Measurements from ENCODE around the gene DRC7.

The DRC7 gene, protein sequence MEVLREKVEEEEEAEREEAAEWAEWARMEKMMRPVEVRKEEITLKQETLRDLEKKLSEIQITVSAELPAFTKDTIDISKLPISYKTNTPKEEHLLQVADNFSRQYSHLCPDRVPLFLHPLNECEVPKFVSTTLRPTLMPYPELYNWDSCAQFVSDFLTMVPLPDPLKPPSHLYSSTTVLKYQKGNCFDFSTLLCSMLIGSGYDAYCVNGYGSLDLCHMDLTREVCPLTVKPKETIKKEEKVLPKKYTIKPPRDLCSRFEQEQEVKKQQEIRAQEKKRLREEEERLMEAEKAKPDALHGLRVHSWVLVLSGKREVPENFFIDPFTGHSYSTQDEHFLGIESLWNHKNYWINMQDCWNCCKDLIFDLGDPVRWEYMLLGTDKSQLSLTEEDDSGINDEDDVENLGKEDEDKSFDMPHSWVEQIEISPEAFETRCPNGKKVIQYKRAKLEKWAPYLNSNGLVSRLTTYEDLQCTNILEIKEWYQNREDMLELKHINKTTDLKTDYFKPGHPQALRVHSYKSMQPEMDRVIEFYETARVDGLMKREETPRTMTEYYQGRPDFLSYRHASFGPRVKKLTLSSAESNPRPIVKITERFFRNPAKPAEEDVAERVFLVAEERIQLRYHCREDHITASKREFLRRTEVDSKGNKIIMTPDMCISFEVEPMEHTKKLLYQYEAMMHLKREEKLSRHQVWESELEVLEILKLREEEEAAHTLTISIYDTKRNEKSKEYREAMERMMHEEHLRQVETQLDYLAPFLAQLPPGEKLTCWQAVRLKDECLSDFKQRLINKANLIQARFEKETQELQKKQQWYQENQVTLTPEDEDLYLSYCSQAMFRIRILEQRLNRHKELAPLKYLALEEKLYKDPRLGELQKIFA

DNA sequence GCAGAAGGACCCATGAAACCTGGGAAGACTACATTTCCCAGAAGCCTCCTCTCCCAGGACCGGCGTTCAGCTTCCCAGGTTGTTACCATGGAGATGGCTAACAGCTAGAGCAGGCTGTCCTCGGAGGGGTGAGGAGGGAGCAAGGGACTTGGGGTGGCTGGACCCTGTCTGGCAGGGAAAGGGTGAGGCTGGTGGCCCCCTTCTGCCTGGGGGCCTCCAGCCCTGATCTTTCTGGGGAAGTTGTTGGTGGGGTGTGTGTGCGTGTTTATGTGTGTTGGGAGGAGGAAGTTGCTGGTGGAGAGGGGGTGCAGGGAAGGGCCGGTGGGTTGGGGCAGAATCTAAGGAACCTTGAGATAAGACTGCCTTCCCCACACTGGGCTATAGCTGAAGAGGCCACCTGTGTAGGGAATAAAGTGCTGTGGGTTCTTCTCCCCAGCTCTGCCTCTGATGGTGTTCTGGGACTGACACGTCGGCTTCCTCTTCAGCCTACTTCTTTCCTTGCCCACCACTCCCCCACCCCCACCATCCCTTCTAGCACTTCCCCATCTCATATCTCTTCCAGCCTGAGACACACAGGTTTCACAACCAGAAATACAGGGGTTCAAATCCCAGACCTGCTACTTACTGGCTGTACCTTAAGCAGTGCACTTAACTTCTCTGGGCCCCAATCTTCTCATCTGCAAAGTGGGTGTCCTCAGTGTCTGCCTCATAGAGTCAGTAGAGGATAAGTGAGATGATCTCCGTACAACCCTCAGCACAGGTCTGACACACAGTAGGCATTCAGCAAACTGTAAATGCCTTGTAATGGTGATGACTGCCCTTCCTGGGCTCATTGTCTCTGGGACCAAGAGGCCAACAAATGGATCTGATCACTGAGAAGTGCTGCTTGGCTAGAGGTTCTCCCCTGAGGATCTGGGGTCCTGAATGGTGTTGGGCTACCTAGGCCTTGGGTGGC, at the start of gene DRC7:
Gene DRC7 (plus strand): TSS at position 82 of the 955 bp plus-strand sequence. CDS start 3,144 bp downstream, outside the sequence.
- DNase-seq = peak; percentile 1

DNA sequence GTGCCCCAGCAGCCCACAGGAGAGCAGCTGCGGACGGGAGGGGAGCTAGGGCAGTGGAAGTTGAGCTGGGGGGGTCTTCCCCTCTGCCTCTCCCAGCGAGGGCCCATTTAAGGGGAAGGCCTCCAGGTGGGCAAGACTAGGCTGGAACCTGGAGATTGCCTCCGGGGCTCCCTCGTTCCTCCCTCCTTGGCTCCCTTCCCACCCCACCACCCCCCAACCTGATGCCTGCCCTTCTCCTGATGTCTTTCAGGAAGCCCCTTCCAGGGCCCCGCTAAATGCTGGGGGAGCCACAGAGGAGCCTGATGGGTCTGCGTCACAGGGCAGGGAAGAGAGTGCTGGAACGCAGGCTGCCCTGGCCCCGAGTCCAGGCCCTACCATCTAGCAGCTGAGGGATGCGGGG, 49.4 kb upstream of the DRC7 start:
- no peak for DNase-seq

DNA sequence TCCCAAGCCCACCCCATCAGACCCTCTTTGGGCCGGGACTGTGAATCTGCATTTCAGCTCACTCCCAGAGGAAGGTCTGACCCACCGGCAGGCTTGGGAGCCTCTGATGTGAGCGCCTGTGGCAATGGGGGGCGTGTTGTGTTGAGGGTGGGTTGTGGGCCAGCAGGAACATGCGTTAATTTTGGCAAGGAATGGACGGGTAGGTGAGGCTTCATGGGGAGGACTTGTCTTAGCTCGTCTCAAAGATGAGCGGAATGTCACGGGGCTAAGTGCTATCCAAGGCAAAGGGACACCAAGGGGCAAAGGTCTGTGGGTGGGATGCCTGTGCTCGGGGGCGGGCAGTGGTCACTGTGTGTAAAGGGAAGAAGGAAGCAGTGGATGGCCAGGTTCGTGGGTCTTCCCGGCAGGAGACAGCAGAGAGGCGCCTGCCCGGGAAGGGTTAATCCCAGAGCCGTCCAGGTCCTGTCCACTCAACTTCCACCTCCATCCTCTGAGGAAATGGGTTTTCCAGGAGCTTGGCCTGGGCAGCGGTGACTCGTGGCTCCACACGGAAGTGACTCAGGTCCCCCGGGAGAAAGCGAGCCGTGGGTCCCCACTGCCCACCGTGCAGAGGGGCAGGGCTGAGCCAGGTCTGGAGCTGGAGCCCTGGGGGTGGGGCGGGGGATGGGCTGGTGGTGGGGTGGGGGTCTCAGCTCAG, 48.8 kb upstream of the DRC7 start:
- DNase-seq = no peak

DNA sequence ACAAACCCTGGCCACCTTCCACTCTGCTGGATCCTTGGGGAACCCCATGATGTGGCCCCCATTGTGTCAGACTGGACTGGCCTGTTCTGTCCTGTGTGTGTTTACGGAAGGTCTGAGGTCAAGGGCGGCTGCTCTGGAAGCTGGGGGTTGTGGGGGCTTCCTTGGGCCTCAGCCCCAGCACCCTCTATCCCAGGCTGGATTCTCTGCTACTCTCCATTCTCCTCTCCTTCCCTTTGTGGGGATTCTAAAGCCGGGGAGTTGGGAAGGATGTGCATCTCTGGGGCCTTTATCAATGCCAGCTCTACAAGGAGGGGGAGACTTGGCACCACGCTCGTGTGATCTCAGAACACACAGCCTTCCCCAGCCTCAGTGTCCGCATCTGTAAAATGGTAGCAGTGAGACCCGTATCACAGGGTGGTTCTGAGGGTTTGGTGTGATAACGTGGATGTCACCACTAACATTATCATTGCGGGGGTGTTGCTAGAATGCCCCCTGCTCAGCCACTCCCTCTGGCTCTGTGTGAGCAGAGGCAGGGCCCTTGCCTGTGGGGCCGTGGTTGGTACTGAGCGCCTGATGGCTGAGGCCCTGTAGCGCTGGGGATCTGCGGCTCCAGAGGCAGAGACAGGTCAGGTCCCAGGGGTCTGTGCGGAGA, 48.1 kb upstream of the DRC7 start:
- no peak for DNase-seq

DNA sequence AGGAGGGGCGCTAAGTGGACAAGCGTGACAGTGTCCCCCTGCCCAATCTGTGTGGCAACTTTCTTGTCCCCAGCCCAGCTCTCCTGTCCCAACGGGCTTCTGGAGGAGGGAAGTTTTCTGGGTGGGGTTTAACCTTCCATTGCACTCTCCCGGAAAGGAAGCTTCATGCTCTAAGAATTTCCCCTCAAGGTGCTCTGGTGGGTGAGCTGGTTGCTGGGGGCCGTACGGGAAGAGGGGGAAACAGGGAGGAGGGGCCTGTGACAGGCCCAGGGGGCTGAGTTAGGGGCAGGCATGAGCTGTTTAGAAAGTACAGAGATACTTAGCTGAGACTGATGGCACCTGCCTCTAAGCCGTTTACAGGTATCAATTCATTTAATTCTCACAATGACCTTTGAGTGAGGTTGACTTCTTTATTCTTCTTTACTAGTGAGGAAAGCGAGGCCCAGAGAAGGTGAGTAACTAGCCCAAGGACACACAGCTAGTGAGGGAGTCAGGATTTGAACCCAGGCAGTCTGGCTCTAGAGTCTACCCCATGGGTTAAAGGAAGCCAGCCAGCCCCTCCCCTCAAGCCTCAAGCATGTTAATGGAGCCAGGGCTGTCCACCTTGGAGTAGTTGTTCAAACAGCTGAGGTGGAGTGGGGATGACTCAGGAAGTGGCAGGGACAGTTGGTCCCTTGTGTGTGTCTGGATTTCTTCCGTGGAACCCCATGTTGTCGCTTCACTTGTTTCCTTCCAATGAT, 47.3 kb upstream of the DRC7 start:
- no peak for DNase-seq

DNA sequence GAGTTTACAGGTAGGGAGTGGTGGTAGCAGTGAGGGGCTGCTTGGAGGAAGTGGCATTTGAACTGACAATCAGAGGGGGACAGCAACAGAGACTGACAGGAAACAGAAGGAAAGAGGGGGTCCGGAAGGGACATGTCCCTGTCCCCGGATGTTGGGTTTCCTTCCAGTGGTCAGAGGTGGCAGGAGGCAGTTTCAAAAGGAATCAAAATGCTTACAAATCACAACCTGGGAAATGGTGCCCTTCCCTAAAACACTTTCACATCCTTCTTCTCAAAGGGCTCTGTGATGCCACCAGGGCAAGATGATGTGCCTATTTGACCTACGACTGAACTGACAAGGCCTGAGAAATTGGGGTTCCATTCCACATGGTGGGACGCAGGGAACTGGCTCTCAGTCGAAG, 46.5 kb upstream of the DRC7 start:
- no peak for DNase-seq

DNA sequence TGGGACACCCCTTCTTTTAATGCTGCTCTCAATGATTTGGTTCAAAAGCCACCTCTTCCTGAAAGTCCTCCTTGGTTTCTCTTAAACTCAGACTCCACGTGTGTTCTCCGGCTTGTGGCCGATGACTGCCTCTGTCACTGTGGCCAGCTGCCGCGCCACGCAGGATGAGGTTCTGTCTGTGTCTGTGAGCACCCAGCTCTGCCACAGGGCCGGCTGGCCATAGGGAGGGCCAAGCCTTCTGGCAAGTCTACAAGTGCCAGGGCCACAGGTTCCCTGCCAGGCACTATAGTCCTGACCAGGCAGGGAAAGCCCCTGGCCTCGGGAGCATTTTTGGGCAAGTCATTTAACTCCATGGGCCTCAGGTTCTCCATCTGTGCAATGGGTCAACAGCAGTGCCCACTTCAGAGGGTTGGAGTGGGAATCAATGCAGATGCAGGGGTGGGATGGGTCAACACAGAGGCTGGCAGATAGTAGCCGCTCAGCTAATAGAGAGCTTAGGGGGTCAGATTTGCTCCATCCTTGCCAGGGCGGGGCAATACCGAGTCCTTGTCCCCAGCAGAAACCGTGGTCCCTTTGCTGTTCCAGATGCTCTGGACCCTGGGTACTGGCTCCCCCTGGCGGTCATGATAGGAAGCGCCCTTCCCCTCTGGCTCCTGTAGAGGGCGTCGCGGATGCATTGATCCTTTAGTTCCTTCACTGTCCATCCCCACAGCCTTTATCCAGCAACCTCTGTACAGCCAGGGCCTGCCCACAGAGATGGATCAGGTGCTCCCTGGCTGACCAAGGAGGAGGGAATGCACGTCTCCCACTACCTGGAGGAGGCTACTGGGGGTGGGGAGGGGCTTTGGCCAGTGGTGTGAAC, 45.8 kb upstream of the DRC7 start:
- peak; percentile 69 for DNase-seq

DNA sequence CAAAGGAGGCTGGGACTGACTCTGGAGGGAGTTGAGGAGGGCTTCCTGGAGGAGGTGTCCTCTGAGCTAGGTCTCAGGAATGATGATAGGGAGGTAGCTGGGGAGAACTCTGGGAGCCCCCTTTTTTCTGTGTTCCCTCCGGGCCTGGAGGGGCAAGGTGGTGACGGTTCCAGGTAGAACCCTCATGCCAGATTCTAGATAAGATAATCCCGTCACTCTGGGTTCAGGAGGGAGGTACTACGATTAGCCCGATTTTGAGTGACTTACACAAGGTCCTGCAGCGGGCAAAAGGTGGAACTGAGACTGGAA, 45.2 kb upstream of the DRC7 start:
- DNase-seq = no peak

DNA sequence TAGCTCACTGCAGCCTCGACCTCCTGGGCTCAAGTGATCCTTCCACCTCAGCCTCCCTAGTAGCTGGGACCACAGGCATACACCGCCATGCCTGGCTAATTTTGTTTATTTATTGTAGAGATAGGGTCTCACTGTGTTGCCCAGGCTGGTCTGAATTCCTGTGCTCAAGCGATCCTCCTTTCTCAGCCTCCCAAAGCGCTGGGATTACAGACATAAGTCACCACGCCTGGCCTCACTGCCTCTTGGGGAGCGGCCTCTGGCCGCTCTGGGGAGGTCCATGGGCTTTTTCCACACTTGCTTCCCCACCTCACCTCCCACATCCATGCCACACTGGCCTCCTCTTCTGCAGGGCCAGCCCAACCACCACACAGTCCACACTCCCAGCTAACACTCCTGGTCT, 44.8 kb upstream of the DRC7 start:
- no peak for DNase-seq

DNA sequence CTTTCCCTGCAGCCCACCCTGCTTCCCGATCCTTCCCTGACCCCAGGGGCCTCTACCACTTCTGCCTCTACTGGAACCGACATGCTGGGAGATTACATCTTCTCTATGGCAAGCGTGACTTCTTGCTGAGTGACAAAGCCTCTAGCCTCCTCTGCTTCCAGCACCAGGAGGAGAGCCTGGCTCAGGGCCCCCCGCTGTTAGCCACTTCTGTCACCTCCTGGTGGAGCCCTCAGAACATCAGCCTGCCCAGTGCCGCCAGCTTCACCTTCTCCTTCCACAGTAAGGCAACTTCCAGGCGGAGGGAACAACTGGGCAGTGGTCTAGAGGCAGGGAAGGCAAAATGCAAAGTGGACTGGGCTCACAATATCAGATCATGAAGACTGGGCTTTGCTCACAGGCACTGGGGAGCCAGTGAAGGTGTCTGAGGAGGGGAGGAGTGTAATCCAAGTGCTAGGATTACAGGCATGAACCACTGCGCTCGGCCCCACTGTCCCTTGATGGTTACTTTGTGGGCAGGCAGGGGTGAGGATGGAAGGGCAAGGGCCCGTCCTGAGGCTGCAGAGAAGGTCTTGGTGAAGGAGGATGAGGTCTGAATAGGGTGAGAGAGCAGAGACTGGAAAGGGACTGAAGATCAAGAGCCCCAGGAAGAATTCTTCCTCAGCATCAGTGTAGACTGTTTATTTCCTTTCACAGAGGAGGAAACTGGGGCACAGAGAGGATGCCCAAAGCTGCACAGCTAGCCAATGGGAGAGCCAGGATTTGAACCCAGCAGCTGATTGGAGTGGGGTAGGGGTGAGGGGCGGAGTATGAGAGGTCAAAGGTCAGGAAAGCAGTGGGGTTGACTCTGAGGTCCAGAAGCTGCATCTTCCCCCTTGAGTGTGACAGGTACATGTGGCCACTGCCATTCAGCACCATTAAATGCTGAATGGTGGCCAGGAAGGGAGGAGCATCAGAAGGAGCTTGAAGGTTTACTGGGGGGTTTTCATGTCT, 43.0 kb upstream of the DRC7 start:
- DNase-seq = no peak

DNA sequence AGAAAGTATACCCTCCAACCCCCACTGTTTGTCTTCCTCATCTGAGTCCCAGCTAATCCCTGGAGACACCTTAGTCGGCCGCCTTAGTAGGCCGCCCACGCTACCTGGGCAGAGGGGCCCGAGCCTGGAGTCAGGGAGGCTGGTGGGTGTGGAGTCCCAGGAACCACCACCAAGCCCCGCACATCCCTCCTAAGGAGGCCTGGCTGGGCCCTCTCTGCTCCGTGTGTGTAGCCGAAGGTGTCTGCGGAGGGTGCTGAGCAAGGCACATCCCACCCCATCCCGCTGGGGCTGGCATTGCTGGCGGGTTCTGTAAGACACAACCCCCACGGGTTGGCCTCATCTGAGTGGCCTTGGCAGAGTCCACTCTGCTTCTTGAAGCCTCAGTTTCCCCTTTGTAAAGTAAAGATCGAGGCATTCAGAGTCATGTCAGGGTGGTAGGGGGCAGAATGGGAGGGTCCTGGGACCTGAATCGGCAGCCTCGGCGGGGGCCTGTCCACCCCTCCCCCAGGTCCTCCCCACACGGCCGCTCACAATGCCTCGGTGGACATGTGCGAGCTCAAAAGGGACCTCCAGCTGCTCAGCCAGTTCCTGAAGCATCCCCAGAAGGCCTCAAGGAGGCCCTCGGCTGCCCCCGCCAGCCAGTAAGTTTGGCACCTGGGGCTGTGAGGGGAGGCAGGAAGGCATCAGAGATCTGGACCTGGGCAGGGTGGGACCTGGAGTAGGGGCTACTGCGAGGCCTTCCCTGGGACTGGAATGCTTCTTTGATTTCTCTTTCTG, 41.7 kb upstream of the DRC7 start:
- DNase-seq = no peak

DNA sequence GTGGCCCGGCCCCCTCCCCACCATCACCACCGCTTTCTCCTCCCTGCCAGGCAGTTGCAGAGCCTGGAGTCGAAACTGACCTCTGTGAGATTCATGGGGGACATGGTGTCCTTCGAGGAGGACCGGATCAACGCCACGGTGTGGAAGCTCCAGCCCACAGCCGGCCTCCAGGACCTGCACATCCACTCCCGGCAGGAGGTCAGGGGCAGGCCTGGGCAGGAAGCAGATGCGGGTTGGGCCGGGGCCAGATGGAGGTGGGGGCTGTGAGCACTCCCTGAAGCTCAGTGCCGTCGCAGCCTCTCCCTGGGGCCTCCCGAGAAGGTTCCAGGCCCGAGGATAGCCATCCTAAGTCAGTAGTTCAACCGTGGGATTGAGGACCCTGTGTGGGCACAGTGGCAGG, 40.7 kb upstream of the DRC7 start:
- no peak for DNase-seq

DNA sequence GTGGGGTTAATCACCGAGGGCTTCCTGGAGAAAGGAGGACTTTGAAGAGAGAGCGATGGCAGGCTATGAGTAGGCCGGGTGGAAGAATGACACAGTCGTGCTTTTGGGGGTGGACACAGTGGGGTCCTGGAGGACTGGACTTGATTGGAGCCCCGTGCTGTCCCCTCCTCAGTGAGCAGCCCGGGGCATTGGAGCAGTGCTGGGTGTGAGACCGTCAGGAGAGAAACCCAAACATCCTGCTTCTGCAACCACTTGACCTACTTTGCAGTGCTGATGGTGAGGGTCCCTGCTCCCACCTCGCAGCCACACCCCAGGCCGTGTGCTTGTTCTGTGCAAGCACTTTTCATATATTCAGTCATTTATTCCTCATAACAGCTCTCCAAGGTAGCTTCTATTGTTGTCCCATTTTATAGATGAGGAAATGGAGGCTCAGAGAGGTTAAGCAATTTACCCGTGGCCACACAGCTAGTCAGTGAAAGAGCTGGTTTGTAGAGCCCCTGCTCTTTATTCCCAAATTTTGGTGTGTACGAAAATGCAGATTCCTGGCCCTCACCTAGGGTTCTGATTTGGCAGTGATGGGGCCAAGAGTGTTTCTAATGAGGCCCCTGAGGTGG, 38.2 kb upstream of the DRC7 start:
- no peak for DNase-seq

DNA sequence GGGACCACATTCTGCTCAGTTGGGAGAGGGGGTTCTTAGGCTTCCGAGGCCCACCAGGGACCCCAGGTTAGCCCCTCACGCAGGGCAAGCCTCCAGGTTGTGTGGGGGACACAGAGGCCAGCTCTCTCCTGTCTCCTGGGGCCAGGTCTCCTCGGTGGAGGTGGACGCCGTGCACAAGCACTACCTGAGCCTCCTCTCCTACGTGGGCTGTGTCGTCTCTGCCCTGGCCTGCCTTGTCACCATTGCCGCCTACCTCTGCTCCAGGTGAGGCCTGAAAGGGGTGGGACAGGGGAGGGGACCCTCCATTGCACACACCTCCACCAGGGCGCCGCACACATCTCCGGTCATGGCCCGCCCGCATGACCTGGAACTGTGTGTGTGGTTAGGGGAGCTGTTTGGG, 37.4 kb upstream of the DRC7 start:
- no peak for DNase-seq

DNA sequence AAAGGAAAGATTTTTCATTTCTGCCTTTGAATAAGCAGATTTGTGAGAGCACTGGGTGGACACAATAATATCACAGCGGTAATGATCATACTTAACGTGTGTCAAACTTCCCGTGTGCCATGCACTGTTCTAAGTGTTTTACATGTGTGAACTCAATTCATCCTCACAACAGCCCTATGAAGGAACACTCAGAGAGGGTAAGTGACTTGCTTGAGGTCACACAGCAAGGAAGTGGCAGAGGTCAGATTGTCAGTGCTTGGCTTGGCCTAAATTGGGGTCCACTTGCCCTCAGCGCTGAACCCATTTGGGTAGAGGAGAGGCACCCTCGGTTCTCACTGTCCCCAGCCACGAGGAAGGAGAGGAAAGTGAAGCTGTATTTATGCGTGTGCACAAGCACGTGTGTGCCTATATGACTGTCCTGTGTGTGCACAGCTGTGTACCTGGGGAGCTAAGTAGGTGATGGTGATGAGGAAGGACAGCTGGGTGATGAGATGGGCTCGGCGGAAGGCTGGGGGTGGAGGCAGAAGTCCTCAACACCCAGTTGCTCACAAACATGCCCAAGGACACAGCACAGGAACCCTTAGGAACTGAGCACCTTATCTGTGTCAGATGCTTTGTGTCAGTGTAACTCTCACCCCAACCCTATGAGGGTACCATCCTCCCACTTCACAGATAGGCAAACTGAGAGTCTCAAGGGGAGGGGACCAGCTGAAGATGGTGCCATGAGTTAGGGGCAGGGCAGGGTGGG, 36.3 kb upstream of the DRC7 start:
- no peak for DNase-seq

DNA sequence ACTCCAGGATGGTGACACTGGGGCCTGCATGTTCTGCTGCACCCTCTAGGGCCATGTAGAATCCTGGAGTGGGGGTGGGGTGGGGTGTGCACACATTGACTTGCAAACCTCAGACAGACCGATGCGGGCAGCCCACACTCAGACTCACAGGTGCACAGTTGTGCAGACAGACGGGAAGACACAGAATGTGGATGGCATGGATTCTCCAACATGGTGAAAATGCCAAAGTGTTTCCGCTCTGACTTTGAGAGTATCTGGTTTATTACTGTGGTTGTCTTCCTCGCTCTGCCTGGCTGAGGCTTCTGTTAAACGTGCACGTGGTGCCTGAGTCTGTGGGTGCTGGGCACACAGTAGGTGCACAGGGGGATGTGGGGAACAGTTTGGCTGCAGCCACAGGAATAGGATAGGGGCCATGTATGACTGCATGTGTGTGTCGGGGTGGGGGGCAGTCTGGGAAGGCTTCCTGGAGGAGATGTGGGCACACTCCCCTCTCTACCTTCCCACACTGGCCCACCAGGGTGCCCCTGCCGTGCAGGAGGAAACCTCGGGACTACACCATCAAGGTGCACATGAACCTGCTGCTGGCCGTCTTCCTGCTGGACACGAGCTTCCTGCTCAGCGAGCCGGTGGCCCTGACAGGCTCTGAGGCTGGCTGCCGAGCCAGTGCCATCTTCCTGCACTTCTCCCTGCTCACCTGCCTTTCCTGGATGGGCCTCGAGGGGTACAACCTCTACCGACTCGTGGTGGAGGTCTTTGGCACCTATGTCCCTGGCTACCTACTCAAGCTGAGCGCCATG, 35.5 kb upstream of the DRC7 start:
- DNase-seq = no peak

Measured in NCI-H1694 treated with DMSO at 0.1 percent for 48 hours (cell line).